Activated T-cell treated with anti-CD3 and anti-CD28 coated beads, Interleukin-2, amount 50 U/mL, for 4 hours (primary cell): ENCODE data around the gene PTH2R. TPM values are rescaled to one million over a fixed set of nuclear protein-coding genes. Genes with fewer than 3 reads are reported as not detected.
"Not testable (repeated sequence)": the region's sequence is repeated elsewhere in the genome, so short reads cannot be mapped to it uniquely, and the experiment has no call there.

Source experiments
- ATAC-seq, 2 donors: fragments of 200-7000 bp; cut with Tn5 transposase; one replicate each; pipeline ENCODE4 v1.10.0; 2021
- DNase-seq: peaks from one replicate; pipeline ENCODE4 v3.0.0-alpha.2; 2020
- H3K27me3 Mint-ChIP-seq: one replicate; pipeline ENCODE4 v1.8.0; 2021; ENCODE audit warnings: low read depth, mixed read lengths
- H3K36me3 Mint-ChIP-seq: one replicate; pipeline ENCODE4 v1.8.0; 2022; ENCODE audit warnings: mixed read lengths; ENCODE audit not compliant: insufficient read depth
- H3K4me1 Mint-ChIP-seq: one replicate; pipeline ENCODE4 v1.8.0; 2021; ENCODE audit warnings: low read depth, mixed read lengths
- H3K4me3 Mint-ChIP-seq: one replicate; pipeline ENCODE4 v1.8.0; 2021; ENCODE audit warnings: mild to moderate bottlenecking, moderate library complexity, mixed read lengths
- H3K9me3 Mint-ChIP-seq: one replicate; pipeline ENCODE4 v1.8.0; 2021; ENCODE audit warnings: mixed read lengths
- total RNA-seq, 3 donors: library from RNA; stranded (reverse); gene quantifications; one replicate each; pipeline ENCODE4 v1.2.1, GENCODE V29; 2021

The PTH2R gene
- total RNA-seq, 3 donors from 2014 or later = not detected

DNA sequence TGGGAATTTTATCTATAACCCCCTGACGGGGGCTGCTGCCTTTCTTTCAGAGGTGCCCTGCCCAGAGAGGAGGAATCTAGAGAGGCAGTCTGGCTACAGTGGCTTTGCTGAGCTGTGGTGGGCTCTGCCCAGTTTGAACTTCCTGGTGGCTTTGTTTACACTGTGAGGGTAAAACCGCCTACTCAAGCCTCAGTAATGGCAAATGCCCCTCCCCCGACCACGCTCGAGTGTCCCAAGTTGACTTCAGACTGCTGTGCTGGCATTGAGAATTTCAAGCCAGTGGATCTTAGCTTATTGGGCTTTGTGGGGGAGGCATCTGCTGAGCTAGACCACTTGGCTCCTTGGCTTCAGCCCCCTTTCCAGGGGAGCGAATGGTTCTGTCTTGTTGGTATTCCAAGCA lies 118.6 kb downstream of the PTH2R start:
- not testable (repeated sequence) for H3K36me3 Mint-ChIP-seq, H3K4me3 Mint-ChIP-seq, H3K27me3 Mint-ChIP-seq, H3K4me1 Mint-ChIP-seq, ATAC-seq, DNase-seq, H3K9me3 Mint-ChIP-seq

DNA sequence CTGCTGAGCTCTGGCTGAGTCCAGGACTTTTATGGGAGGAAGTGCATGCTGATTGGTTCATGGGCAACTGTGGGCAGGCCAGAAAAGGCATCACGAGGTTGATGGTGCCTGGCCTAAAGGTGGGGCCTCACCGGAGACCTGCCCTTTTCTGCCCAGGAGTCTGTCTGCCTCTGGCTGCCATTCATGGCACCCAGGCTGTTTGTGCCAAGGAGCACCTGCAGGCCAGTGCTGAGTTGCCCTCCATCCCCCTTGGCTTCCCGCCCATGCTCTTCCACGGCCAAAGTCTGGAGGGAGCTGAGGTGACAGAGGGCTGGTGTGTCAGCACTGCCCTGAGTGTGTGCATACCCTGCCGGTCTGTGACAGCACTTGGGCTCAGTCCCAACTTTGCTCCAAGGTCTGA lies 123.2 kb downstream of the PTH2R start:
- peaks cover 3% of the 10 kb centered on the region for H3K9me3 Mint-ChIP-seq

DNA sequence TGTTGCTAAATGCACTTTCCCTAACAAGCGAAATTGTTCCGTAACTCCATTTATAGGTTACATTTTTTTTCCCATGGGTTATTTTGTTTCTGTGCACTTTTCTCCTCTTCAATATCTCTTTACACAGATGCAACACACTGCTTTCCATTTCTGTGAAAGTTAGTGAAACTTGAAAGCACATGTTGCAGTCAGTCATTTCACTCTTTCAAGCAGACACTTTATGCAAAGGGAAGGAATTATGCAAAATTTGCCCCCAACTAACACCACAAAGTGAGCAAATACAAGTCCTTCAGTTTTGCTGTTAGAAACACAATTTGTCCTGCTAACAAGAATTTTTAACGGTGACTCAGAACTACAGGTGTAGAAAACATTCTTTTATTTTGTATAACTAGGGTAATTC lies 124.8 kb downstream of the PTH2R start:
- Mint-ChIP-seq H3K36me3 (no peaks in the 10 kb centered on the region), H3K4me3 (no peak overlapping the region), H3K4me1 (no peaks in the 10 kb centered on the region)

More for the DNA sequence above, 123.2 kb downstream of the PTH2R start:
- Mint-ChIP-seq H3K4me1 (no peaks in the 10 kb centered on the region), H3K4me3 (no peak overlapping the region), H3K27me3 (no peaks in the 10 kb centered on the region), H3K36me3 (no peaks in the 10 kb centered on the region)
- ATAC-seq (no peak), DNase-seq (no peak)

DNA sequence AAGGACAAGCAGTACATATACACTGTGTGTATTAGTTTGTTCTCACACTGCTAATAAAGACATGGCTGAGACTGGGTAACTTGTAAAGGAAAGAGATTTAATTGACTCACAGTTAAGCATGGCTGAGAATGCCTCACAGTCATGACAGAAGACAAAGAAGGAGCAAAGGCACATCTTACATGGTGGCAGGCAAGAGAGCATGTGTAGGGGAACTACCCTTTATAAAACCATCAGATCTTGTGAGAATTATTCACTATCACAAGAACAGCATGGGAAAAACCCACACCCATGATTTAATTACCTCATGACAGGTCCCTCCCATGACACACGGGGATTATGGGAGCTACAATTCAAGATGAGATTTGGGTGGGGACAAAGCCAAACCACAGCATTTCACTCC lies 129.0 kb downstream of the PTH2R start:
- not testable (repeated sequence) for H3K36me3 Mint-ChIP-seq, H3K4me3 Mint-ChIP-seq, DNase-seq, ATAC-seq, H3K27me3 Mint-ChIP-seq, H3K4me1 Mint-ChIP-seq, H3K9me3 Mint-ChIP-seq

More for the DNA sequence above, 124.8 kb downstream of the PTH2R start:
- no peak for DNase-seq
- no peaks in the 10 kb centered on the region for H3K27me3 Mint-ChIP-seq
- H3K9me3 Mint-ChIP-seq = peaks cover 8% of the 10 kb centered on the region
- no peak for ATAC-seq

DNA sequence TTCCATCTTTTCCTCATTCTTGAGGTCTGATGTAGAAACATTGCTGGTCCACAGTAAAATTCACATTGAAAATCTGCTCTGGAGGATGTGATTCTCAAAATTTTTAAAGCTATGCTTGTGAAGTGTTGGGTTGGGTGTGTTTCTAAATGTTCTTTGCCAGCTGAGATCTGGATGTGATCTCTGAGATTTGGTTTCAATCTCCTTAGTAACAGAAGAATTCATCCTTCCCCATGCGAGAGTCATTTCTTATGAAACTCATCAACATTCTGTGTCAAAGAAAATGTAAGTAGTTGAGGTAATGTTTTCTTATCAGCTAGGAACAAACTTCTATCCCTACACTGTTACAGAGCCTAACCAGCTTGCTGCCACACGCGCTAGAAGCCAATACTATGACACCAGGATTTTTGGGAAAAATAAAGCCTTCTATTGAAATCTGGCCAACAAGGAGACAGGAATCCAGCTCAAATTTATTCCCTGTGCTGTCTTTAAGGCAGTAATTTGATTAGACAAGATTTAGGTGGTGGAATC lies 134.9 kb downstream of the PTH2R start:
- H3K4me3 Mint-ChIP-seq = no peak overlapping the region
- H3K27me3 Mint-ChIP-seq = no peaks in the 10 kb centered on the region
- DNase-seq (no peak), ATAC-seq (no peak)
- H3K36me3 Mint-ChIP-seq = no peaks in the 10 kb centered on the region
- H3K9me3 Mint-ChIP-seq = no peaks in the 10 kb centered on the region
- H3K4me1 Mint-ChIP-seq = no peaks in the 10 kb centered on the region

DNA sequence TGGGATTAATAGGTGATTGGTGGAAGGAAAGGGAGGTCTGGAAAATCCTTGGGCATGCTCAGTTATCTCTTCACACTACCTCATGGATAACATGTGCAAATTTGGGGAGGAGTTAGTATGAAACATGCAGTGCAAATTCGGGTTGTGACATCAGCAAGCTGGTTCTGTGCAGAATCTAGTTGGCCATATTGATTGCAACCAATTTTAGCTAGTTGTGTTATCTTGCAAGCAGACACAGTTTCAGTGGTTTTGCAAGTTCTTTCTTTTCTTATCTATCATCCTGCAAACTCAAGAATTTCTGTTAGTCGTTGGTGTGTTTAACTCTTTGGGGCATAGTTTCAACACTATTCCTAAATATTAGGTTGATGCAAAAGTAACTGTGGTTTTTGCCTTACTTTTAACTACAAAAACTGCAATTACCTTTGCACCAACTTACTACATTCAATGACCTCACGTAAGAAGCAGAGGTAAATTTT lies 135.4 kb downstream of the PTH2R start:
- no peaks in the 10 kb centered on the region for H3K9me3 Mint-ChIP-seq
- DNase-seq = no peak
- no peak for ATAC-seq
- H3K4me1 Mint-ChIP-seq = no peaks in the 10 kb centered on the region
- H3K27me3 Mint-ChIP-seq = no peaks in the 10 kb centered on the region
- no peaks in the 10 kb centered on the region for H3K36me3 Mint-ChIP-seq
- H3K4me3 Mint-ChIP-seq = no peak overlapping the region

DNA sequence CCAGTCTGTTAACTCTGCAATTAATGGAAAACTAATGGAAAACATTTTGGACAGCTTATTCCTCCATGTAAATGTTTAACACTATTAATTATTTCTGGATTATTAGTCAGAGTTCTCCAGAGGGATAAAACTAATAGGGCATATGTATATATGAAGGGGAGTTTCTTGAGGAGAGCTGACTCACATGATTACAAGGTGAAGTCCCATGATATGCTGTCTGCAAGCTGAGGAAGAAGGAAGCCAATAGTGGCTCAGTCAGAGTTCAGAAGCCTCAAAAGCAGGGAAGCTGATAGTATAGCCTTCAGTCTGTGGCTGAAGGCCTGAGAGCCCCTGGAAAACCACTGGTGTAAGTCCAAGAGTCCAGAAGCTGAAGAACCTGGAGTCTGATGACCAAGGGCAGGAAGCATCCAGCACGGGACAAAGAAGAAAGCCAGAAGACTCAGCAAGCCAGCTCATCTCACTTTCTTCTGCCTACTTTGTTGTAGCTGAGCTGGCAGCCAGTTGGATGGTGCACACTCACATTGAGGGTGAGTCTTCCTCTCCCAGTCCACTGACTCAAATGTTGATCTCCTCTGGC lies 136.0 kb downstream of the PTH2R start:
- ATAC-seq (no peak), DNase-seq (no peak)
- Mint-ChIP-seq H3K4me3 (no peak overlapping the region), H3K27me3 (no peaks in the 10 kb centered on the region), H3K36me3 (no peaks in the 10 kb centered on the region), H3K4me1 (no peaks in the 10 kb centered on the region), H3K9me3 (no peaks in the 10 kb centered on the region)

Other genes with a start within 250 kb of the PTH2R start
- gene CRYGA, start 243.2 kb upstream of the PTH2R start, total RNA-seq = not detected
- gene C2orf80, start 216.8 kb upstream of the PTH2R start, total RNA-seq = not detected
- 10 to 100 TPM in 1 of 3 donors, 1 to 10 TPM in 2; 9.7 to 10.5 (median 9.9) TPM for gene IDH1, start 151.7 kb upstream of the PTH2R start, total RNA-seq
- gene PIKFYVE, start 140.5 kb upstream of the PTH2R start, total RNA-seq = 10 to 100 TPM; 13.1 to 14.8 (median 13.6) TPM